RWPE1 (cell line): ENCODE data around the gene MYF5.

ENCODE experiments used
- CTCF ChIA-PET: fragments of 350-600 bp; sonication (Branson Sonifier 250); formaldehyde crosslinking; extraction: SDS; loops from one replicate; lab custom pipeline; 2021; lab: Yijun Ruan, JAX
- POLR2A ChIA-PET: fragments of 400-600 bp; formaldehyde crosslinking; extraction: SDS; loops from one replicate; lab custom pipeline; 2020; ENCODE audit warnings: antibody characterized with exemption; ENCODE audit not compliant: low non-redundant PET; lab: Yijun Ruan, JAX
- DNase-seq: peaks from one replicate; pipeline ENCODE4 v3.0.0; 2012; ENCODE audit warnings: low spot score
- H3K27ac ChIP-seq: fragments of 450-650 bp; 2 replicates; pipeline ENCODE4 v1.5.1; 2017
- TF ChIP-seq, protein P1 (sequence below): fragments of 450-650 bp; conservative IDR thresholded peaks from 2 replicates; pipeline ENCODE4 v1.5.1; 2017; ENCODE audit warnings: low read depth, mild to moderate bottlenecking

Gene MYF5

DNA sequence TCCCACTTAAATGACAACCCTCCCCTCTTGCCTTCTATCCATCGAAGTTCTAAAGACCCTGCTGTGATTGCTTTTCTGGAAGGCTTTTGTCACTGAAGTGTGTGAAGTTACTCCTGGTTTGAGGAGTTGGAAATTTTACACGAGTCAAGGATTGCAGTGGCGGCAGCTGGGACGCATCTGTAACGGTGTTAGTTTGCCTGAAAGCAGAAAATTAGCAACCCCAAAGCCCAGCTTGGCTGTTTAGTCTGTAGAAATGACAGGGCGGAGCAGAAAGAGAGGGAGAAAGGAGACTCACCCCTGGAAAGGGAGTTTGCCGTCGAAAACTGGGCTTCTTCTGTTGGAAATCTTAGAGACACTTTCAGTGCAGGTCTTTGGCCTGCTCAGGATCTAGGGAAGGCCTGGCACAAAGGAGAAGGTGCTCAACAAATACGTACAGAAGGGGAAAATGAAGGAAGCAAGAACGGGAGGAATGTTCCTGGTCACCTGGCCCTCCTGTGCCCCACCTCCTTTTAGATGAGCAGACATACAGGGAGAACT is 931 bp upstream of the MYF5 start:
- CTCF ChIA-PET: no interaction called here
- POLR2A ChIA-PET: no interaction called here
- no peak overlapping the region for H3K27ac ChIP-seq
- TF ChIP-seq, protein P1, sequence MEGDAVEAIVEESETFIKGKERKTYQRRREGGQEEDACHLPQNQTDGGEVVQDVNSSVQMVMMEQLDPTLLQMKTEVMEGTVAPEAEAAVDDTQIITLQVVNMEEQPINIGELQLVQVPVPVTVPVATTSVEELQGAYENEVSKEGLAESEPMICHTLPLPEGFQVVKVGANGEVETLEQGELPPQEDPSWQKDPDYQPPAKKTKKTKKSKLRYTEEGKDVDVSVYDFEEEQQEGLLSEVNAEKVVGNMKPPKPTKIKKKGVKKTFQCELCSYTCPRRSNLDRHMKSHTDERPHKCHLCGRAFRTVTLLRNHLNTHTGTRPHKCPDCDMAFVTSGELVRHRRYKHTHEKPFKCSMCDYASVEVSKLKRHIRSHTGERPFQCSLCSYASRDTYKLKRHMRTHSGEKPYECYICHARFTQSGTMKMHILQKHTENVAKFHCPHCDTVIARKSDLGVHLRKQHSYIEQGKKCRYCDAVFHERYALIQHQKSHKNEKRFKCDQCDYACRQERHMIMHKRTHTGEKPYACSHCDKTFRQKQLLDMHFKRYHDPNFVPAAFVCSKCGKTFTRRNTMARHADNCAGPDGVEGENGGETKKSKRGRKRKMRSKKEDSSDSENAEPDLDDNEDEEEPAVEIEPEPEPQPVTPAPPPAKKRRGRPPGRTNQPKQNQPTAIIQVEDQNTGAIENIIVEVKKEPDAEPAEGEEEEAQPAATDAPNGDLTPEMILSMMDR: no peak
- no peak for DNase-seq

DNA sequence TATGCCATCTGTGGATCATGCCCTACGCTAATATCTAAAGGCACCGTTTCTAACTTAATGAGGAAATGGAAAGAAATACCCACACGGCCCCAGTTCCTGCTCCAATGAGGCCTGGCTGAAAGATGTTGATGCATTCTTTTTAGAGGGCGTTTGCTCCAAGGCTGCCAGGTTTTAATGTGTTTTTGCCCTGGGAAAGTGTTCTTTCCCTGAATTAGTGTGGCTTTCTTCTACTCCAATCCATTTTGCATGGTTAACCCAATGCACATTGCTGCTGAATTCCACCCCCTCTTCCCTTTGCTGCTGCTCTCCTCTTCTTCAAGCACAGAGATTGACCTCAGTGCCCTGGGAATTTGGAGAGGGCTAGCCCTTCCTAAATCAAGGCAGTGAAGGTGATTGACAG is 1.1 kb downstream of the MYF5 start:
- ChIA-PET CTCF (no interaction called here), POLR2A (no interaction called here)
- no peak for DNase-seq
- TF ChIP-seq, protein P1: no peak
- no peak overlapping the region for H3K27ac ChIP-seq

DNA sequence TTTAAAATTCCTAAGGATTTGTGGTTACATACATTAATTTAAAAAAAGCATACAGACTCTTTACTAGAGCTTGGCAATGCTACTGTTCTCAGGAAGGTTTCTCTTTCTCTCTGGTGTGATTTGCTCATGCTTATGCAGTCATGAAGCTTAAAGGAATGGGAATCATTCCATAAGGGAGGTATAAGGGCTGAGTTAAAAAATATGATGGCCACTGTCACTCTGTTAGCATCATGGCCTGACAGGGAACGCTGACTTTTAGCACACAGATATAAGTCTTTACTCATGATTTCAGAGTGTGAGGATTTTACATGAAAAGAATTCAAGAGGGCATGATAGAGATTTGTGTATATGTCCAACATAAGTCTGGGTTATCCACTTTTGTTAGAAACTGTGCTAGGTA is 3.8 kb downstream of the MYF5 start:
- TF ChIP-seq, protein P1: no peak
- CTCF ChIA-PET: interaction anchor here (0.6 kb wide), 1 partner anchor 266 kb away, joined by 3 read pairs; no protein-coding TSS in a partner anchor
- no peak overlapping the region for H3K27ac ChIP-seq
- no peak for DNase-seq
- POLR2A ChIA-PET: no interaction called here

DNA sequence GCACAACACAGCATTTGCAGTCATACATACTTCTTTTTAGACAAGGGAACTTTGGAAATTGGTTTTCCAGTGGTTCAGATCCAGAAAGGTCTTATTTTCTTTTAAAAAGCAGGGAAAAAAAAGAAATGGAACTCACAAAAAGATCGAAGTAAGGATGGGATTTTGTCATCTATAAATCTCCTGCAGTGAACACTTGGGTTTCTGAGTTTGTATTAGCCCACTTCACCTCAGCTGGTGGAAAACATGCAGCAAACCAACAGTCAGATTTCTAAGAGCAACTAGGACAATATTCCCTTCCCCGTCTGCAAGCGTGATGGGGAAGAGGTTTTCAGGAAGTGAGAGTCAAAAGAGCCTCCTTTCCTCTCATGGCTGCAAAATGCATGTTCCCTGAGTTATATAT is 4.6 kb downstream of the MYF5 start:
- ChIA-PET POLR2A (no interaction called here), CTCF (no interaction called here)
- no peak for DNase-seq
- TF ChIP-seq, protein P1: no peak
- H3K27ac ChIP-seq: no peak overlapping the region

DNA sequence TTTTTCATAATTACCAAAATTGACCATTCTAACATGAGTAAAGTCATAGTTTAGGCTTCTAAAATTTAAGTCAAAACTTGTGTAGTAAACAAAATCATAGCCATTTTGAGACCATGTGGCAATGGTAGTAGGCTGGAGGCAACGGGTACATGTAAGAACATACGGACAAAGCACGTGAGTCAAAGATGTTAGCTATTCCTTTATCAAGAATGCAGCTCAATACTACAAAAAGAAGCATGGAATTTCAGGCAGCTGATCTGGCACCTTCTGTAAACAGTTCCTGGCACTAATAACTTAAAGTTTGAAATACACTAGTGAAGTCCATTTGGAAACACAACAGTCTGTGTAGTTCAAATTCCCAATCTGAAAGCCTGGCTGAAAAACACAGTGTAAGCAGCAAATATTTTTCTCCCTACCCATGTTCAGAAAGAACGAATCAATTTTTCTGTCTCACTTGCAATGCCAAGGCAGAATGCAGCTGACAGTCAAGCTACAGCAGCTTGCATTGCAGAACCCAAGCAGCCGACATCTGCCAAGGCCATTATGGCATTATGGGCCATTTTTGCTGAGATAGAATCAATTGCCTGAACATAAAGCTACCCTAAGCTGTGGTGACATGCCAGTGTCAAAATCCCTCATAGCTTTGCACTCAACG is 29.3 kb downstream of the MYF5 start:
- ChIA-PET CTCF (no interaction called here), POLR2A (no interaction called here)
- no peak overlapping the region for H3K27ac ChIP-seq
- TF ChIP-seq, protein P1: no peak
- no peak for DNase-seq

DNA sequence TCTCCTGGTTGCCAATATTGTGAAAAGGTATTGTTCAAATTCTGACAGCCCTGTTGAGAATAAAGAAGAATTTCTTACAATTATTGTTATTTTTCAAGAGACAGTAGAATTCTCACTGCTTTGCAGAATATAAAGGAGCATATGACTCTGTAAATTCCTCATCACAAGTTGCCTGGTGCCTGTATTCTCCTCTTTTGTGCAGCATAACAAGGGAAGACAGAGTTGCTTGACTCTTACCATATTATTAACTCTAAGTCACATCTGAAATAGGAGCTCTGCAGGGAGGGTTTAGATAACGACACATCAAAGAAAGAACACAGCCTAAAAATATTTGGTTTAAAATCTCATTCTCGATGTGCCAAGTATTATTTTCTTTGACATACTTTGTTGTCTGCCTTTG is 31.1 kb downstream of the MYF5 start:
- TF ChIP-seq, protein P1: no peak
- DNase-seq: no peak
- CTCF ChIA-PET: no interaction called here
- POLR2A ChIA-PET: no interaction called here
- no peak overlapping the region for H3K27ac ChIP-seq
